Liver (tissue), 3 donors: Measurements from ENCODE around the gene UQCRHL.

Source experiments
- CTCF ChIP-seq: fragments of 150-350 bp; IDR thresholded peaks from 2 replicates; pipeline ENCODE4 v1.5.1; 2017; ENCODE audit warnings: improper control_type of control experiment, low read depth, low read length; ENCODE audit not compliant: missing input control
- EGR1 ChIP-seq, 2 donors: IDR thresholded peaks; 2 replicates each; pipeline ENCODE4 v1.6.1; 2016 to 2018; ENCODE audit warnings: antibody characterized with exemption in 2 of 2, low read depth in 2 of 2
- FOXA2 ChIP-seq: IDR thresholded peaks from 2 replicates; pipeline ENCODE4 v1.6.1; 2016; ENCODE audit warnings: antibody characterized with exemption
- GABPA ChIP-seq, 2 donors: IDR thresholded peaks in 1 of 2; conservative IDR thresholded peaks in 1 of 2; 2 replicates each; pipeline ENCODE4 v1.6.1; 2016; ENCODE audit warnings: antibody characterized with exemption in 2 of 2, mild to moderate bottlenecking in 1 of 2, moderate library complexity in 1 of 2
- HNF4A ChIP-seq, 2 donors: conservative IDR thresholded peaks; 2 replicates each; pipeline ENCODE4 v1.6.1; 2016; ENCODE audit warnings: antibody characterized with exemption in 2 of 2, mild to moderate bottlenecking in 2 of 2
- HNF4G ChIP-seq: IDR thresholded peaks from 2 replicates; pipeline ENCODE4 v1.6.1; 2016; ENCODE audit warnings: antibody characterized with exemption
- RXRA ChIP-seq, 2 donors: IDR thresholded peaks; 2 replicates each; pipeline ENCODE4 v1.6.1; 2017 to 2018; ENCODE audit warnings: antibody characterized with exemption in 2 of 2, mild to moderate bottlenecking in 1 of 2
- SP1 ChIP-seq: IDR thresholded peaks from 2 replicates; pipeline ENCODE4 v1.6.1; 2018; ENCODE audit warnings: antibody characterized with exemption, mild to moderate bottlenecking
- TAF1 ChIP-seq: conservative IDR thresholded peaks from 2 replicates; pipeline ENCODE4 v1.6.1; 2016; ENCODE audit warnings: antibody characterized with exemption, mild to moderate bottlenecking
- YY1 ChIP-seq: IDR thresholded peaks from 2 replicates; pipeline ENCODE4 v1.6.1; 2016; ENCODE audit warnings: antibody characterized with exemption, mild to moderate bottlenecking
- TF ChIP-seq, protein P1 (sequence below): IDR thresholded peaks from 2 replicates; pipeline ENCODE4 v1.6.1; 2016; ENCODE audit warnings: antibody characterized with exemption
- TF ChIP-seq, protein P2 (sequence below): IDR thresholded peaks from 2 replicates; pipeline ENCODE4 v1.6.1; 2016; ENCODE audit warnings: antibody characterized with exemption, mild to moderate bottlenecking
- donor health status: healthy.
- donor health status: healthy.

DNA sequence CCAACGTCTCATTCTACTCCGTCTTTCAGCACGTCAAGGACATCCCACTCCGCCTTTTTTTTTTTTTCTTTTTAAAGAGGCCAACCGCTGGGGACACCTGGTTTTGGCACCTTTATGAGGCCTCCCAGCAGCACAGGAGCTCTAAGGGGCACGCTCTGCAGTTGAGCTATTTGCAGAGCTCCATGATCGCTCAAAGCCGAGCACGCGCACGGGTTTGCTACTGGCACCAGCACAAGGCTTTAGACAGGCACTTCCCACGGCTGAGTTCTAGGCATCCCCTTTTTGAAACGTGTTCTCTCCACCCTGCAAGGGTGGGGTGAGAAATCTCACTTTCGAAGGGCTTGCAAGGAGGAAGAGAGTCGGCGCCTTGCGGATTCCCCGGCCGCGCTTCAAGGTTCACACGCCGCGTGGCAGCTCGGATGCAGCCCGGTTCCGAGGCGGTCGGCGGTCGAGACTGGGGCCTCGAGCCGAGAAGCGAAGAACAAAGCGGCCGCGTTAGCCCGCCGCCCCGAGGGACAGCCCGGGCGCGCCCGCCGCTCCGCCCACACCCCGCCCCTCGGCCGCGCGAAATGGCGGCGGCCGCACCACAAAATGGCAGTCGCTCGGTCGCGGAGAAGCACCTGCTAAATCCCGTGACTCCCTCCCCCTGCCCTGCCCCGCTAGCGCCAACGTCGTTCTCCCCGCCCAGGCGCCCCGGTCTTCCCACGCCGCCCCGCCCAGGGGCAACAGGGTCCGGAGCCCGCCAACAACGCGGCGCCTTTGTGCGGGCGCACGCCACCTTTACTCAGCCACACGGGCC is 27.2 kb upstream of the UQCRHL start:
- TF ChIP-seq HNF4G (no peak), CTCF (no peak), TAF1 (peak; percentile 74), GABPA (IDR thresholded peaks at IDR 0.05 in 1 of 2, conservative IDR thresholded peaks at IDR 0.05 in 1 of 2) (no peak), RXRA (IDR thresholded peaks at IDR 0.05) (peak; percentile 47 to 57), EGR1 (IDR thresholded peaks at IDR 0.05; ENCODE audit: low read depth in 2 of 2) (peak in 1 of 2 donors; percentile 50), FOXA2 (no peak), HNF4A (conservative IDR thresholded peaks at IDR 0.05) (peak; percentile 19 to 60), YY1 (peak; percentile 97), SP1 (peak; percentile 83)
- TF ChIP-seq, protein P1, sequence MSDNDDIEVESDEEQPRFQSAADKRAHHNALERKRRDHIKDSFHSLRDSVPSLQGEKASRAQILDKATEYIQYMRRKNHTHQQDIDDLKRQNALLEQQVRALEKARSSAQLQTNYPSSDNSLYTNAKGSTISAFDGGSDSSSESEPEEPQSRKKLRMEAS = peak; percentile 56
- TF ChIP-seq, protein P2, sequence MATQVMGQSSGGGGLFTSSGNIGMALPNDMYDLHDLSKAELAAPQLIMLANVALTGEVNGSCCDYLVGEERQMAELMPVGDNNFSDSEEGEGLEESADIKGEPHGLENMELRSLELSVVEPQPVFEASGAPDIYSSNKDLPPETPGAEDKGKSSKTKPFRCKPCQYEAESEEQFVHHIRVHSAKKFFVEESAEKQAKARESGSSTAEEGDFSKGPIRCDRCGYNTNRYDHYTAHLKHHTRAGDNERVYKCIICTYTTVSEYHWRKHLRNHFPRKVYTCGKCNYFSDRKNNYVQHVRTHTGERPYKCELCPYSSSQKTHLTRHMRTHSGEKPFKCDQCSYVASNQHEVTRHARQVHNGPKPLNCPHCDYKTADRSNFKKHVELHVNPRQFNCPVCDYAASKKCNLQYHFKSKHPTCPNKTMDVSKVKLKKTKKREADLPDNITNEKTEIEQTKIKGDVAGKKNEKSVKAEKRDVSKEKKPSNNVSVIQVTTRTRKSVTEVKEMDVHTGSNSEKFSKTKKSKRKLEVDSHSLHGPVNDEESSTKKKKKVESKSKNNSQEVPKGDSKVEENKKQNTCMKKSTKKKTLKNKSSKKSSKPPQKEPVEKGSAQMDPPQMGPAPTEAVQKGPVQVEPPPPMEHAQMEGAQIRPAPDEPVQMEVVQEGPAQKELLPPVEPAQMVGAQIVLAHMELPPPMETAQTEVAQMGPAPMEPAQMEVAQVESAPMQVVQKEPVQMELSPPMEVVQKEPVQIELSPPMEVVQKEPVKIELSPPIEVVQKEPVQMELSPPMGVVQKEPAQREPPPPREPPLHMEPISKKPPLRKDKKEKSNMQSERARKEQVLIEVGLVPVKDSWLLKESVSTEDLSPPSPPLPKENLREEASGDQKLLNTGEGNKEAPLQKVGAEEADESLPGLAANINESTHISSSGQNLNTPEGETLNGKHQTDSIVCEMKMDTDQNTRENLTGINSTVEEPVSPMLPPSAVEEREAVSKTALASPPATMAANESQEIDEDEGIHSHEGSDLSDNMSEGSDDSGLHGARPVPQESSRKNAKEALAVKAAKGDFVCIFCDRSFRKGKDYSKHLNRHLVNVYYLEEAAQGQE = peak; percentile 68
